GM10248 (cell line): ENCODE results near the gene GRP.

Experiments used
- CTCF ChIA-PET: fragments of 300-600 bp; sonication (Branson Sonifier 250); formaldehyde crosslinking; extraction: SDS; loops from one replicate; lab custom pipeline; 2021; ENCODE audit warnings: antibody characterized with exemption; lab: Yijun Ruan, JAX
- POLR2A ChIA-PET: fragments of 350-650 bp; sonication (Branson Sonifier 250); formaldehyde crosslinking; extraction: SDS; loops from one replicate; lab custom pipeline; 2020; ENCODE audit warnings: antibody characterized with exemption; lab: Yijun Ruan, JAX
- DNase-seq: peaks from one replicate; pipeline ENCODE4 v3.0.0; 2012; ENCODE audit errors: extremely low spot score
- TF ChIP-seq, protein P1 (sequence below): IDR thresholded peaks from 2 replicates; pipeline ENCODE4 v1.5.1; 2012; ENCODE audit warnings: mild to moderate bottlenecking, low read depth; ENCODE audit errors: extremely low read depth, missing control alignments, control extremely low read depth

The GRP gene

DNA sequence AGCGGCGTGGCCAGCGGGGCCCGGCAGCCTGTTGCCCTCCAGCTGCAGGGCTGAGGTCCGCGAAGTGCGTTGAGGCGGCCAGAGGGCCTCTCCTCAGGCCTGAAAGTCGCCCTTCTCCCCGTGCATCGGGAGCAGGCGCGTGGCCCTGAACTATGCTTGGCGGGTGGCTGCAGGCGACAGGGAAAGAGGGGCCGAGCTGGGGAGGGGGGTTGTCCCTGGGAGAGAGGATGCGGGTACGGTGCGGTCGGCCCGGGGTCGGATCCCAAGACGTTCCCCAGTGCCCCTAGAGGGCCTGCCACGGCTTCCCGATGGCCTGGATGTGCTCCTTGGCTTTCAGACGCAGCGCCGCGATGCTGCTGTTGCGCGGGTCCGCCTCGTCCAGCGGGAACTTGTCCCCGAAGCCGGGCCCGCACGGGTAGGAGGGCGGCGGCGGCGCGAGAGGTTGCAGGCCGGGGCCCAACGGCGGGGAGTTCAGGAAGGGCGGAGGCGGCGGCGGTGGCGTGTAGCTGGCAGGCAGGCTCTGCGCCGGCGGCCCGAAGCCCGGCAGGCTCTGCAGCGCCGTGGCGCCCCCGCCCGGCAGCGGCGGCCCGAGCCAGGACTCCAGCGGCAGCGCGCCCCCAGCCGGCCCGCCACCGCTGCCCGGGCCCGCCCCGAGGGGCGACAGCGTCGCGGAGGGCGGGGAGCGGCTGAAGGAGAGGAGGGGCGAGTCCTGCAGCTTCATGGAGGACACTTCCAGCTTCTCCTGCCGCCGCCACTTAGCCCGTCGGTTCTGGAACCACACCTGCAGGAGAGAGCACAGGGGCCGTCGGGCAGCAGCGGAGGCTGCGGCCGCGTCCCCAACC is 49.0 kb downstream of the GRP start:
- TF ChIP-seq, protein P1, sequence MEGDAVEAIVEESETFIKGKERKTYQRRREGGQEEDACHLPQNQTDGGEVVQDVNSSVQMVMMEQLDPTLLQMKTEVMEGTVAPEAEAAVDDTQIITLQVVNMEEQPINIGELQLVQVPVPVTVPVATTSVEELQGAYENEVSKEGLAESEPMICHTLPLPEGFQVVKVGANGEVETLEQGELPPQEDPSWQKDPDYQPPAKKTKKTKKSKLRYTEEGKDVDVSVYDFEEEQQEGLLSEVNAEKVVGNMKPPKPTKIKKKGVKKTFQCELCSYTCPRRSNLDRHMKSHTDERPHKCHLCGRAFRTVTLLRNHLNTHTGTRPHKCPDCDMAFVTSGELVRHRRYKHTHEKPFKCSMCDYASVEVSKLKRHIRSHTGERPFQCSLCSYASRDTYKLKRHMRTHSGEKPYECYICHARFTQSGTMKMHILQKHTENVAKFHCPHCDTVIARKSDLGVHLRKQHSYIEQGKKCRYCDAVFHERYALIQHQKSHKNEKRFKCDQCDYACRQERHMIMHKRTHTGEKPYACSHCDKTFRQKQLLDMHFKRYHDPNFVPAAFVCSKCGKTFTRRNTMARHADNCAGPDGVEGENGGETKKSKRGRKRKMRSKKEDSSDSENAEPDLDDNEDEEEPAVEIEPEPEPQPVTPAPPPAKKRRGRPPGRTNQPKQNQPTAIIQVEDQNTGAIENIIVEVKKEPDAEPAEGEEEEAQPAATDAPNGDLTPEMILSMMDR: peak; percentile 56
- peak; percentile 77 for DNase-seq
- POLR2A ChIA-PET: no interaction called here
- CTCF ChIA-PET: interaction anchor here (1.0 to 3.4 kb wide), 8 partner anchors 15 to 501 kb away, joined by 3 to 20 read pairs (median 3); no protein-coding TSS in a partner anchor

DNA sequence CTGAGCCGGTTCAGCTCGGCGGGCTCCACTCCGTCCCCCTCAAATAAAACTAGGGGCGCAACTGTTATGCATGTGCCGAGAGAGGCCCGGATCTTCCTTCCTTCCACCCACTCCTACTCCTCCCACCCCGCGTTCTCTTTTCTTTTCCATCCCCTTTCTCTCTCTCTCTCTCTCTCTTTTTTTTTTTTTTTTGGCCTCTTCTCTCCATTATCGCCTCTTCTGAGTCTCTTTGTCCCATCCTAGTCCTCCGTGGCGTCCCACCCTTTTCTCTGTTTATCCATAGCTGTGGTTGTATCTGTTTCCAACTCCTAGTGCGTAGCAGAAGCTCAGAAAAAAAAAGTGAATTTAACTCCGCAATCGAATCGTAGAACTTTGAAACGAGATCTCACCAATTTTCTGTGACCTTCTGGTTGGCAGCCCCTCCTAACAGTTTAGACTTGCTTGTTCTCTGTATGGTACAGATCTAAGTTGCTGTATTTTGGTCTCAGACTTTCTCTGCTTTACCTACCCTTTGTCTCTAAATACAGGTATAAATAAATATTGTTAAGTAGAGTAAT is 49.7 kb downstream of the GRP start:
- ChIA-PET CTCF (interaction anchor here (1.0 to 3.4 kb wide), 7 partner anchors 16 to 200 kb away, joined by 3 to 20 read pairs (median 3); no protein-coding TSS in a partner anchor), POLR2A (no interaction called here)
- TF ChIP-seq, protein P1: no peak

DNA sequence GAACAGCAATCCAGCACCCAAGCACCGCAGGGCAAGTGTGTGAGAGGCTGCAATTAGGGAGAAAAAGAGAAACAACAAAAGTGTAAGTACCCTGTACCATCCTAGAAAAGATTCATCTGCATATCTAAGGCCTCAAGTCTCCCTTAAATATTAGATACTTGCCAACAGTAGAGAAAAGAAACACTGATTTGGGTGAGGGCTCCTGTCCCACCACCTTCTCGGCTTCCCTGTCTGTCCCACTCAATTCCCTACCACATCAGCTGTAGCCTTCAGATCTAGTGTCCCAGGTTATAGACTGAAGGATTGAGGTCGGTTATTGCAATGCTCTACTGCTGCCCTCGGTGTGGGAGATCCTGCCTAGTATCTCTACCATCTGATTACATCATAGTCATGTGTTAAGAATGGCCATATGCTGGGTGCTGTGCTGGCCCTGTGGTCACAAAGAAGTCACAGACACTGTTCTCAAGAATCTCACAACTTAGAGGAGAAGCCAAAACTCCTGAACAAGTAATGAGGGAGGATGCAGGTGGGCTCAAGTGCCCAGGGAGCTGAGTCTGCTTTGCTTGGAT is 50.8 kb downstream of the GRP start:
- DNase-seq: no peak
- ChIA-PET CTCF (interaction anchor here (1.1 to 3.4 kb wide), 4 partner anchors 15 to 187 kb away, joined by 5 to 20 read pairs (median 7); no protein-coding TSS in a partner anchor), POLR2A (no interaction called here)
- TF ChIP-seq, protein P1: no peak

More for the DNA sequence above, 49.7 kb downstream of the GRP start:
- DNase-seq: no peak

DNA sequence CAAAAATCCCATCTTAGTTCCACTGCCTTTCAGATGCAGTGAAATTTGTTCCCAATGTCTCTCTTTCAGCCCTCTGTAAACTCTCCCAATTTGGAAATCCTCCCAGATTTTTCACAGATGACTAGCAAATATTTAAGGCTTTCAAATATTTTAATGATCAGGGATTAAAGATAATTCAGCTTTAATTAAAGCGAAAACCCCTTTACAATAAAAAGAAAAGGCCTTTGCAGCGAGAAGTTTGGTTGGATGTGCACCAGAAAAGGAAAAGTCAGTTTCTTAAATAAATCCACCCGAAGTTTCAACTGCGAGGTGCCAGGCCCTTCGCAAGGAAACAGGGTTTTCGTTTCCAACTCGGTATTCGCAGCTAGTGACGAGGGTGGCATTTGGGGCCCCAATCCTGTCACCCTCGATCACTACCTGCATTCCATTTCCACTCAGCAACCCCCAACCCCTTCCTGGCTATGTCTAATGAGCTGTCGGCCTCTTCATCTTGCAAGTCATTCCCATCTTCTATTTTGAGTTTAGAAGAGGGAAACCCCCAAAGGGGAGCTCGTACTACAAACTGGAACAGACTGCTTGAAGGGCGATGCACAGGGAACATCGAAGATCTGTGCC is 51.8 kb downstream of the GRP start:
- ChIA-PET POLR2A (no interaction called here), CTCF (interaction anchor here (0.7 to 2.4 kb wide), 4 partner anchors 14 to 131 kb away, joined by 3 to 7 read pairs (median 6); no protein-coding TSS in a partner anchor)
- TF ChIP-seq, protein P1: no peak
- no peak for DNase-seq

DNA sequence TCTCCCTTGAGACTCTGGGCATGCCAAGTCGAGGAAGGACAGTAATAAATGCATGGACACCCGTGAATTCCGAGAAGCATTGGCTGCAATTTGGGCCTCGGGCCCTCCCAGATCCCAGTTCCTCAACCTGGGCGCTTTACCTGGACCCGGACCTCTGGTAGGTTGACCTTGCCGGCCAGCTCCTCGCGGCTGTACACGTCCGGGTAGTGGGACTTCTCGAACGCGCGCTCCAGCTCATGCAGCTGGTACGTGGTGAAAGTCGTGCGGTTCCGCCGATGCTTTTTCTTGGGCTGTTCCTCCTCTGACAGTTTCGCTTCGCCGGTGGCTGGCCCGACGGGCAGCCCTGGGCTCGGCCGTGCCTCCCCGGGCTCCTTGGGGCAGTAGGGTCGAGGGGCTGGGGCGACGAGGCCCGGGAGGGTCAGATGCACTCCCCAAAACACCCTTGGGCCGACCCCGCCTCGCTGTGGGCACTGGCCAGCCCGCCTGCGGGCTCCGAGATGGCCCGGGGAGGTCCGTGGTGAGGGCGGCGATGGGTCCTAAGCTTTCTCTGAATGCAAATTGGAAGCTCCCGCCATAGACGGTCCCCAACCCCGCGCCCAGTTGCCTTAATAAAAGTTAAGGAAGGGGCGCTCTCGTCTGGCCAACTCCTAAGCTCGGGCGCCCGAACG is 52.4 kb downstream of the GRP start:
- DNase-seq: peak; percentile 18
- CTCF ChIA-PET: interaction anchor here (0.7 to 2.4 kb wide), 6 partner anchors 8 to 130 kb away, joined by 3 to 8 read pairs (median 6); no protein-coding TSS in a partner anchor
- POLR2A ChIA-PET: no interaction called here
- TF ChIP-seq, protein P1: no peak
